ENCODE data around the gene FAM193B. TPM values are rescaled to one million over a fixed set of nuclear protein-coding genes. Genes with fewer than 3 reads are reported as not detected.
A peak's percentile ranks its signal among the peaks of the same experiment; 100 is the strongest.

The FAM193B gene
- total RNA-seq, 2 experiments from 2014 or later = 70.7 to 75.4 TPM

- ChIA-PET CTCF (interaction anchor here (0.6 to 5.4 kb wide), 33 partner anchors 8 to 482 kb away, joined by 3 to 67 read pairs (median 4); partner anchors contain the start of genes DDX41, DOK3 and PFN3), POLR2A (interaction anchor here (1.0 to 1.3 kb wide), 3 partner anchors 47 to 192 kb away, joined by 3 to 4 read pairs (median 3); no protein-coding TSS in a partner anchor)
- Mint-ChIP-seq H3K36me3 (no peaks in the 10 kb centered on the region), H3K9me3 (no peaks in the 10 kb centered on the region), H3K4me1 (ENCODE audit: low read depth) (peaks cover 12% of the 10 kb centered on the region), H3K27me3 (peaks cover 8% of the 10 kb centered on the region), H3K4me3 (no peak overlapping the region), H3K27ac (no peak overlapping the region)
- no peak for DNase-seq
- intact Hi-C loops (cut with micrococcal nuclease) = no loop called here
These were observed 52.3 kb downstream of the FAM193B start for GRCh38 chr5:177501874-177502678.

GRCh38 chr5:177500685-177501522, 53.5 kb downstream of the FAM193B start:
- intact Hi-C loops (cut with micrococcal nuclease) = no loop called here
- H3K36me3 Mint-ChIP-seq = no peaks in the 10 kb centered on the region
- ChIA-PET CTCF (interaction anchor here (0.6 to 5.4 kb wide), 40 partner anchors 9 to 481 kb away, joined by 3 to 67 read pairs (median 4); partner anchors contain the start of genes DDX41, DOK3 and PFN3), POLR2A (interaction anchor here (0.6 to 1.3 kb wide), 5 partner anchors 21 to 191 kb away, joined by 3 to 4 read pairs (median 3); no protein-coding TSS in a partner anchor)
- H3K27ac Mint-ChIP-seq = no peak overlapping the region
- H3K27me3 Mint-ChIP-seq = peaks cover 8% of the 10 kb centered on the region
- no peaks in the 10 kb centered on the region for H3K9me3 Mint-ChIP-seq
- DNase-seq = peak; percentile 88
- H3K4me3 Mint-ChIP-seq = no peak overlapping the region
- H3K4me1 Mint-ChIP-seq (ENCODE audit: low read depth) = peaks cover 12% of the 10 kb centered on the region

- Mint-ChIP-seq H3K4me3 (no peak overlapping the region), H3K36me3 (no peaks in the 10 kb centered on the region), H3K4me1 (ENCODE audit: low read depth) (peaks cover 14% of the 10 kb centered on the region), H3K9me3 (no peaks in the 10 kb centered on the region), H3K27me3 (peaks cover 8% of the 10 kb centered on the region), H3K27ac (no peak overlapping the region)
- ChIA-PET POLR2A (interaction anchor here (1.2 kb wide), 1 partner anchor 96 kb away, joined by 3 read pairs; no protein-coding TSS in a partner anchor), CTCF (interaction anchor here (0.8 to 5.4 kb wide), 11 partner anchors 10 to 195 kb away, joined by 3 to 67 read pairs (median 6); partner anchors contain the start of genes DOK3 and PFN3)
- intact Hi-C loops (cut with micrococcal nuclease) = loop anchor here (5.0 kb wide), 1 partner anchor 388 kb away; no protein-coding TSS in a partner anchor
- DNase-seq = no peak
These were observed 54.5 kb downstream of the FAM193B start for GRCh38 chr5:177499842-177500241.

GRCh38 chr5:177498013-177498787, 56.2 kb downstream of the FAM193B start:
- Mint-ChIP-seq H3K4me3 (peak overlapping the region; percentile 82), H3K9me3 (no peaks in the 10 kb centered on the region), H3K4me1 (ENCODE audit: low read depth) (peaks cover 26% of the 10 kb centered on the region), H3K27ac (peak overlapping the region; percentile 23), H3K36me3 (no peaks in the 10 kb centered on the region), H3K27me3 (peaks cover 8% of the 10 kb centered on the region)
- ChIA-PET CTCF (interaction anchor here (0.7 to 4.2 kb wide), 11 partner anchors 26 to 188 kb away, joined by 3 to 23 read pairs (median 4); no protein-coding TSS in a partner anchor), POLR2A (interaction anchor here (0.7 to 1.4 kb wide), 7 partner anchors 17 to 147 kb away, joined by 3 to 5 read pairs (median 3); no protein-coding TSS in a partner anchor)
- intact Hi-C loops (cut with micrococcal nuclease) = loop anchor here (5.0 kb wide), 1 partner anchor 386 kb away; no protein-coding TSS in a partner anchor
- peak; percentile 62 for DNase-seq

GRCh38 chr5:177497292-177498012, 56.9 kb downstream of the FAM193B start, which contains the start of gene PDLIM7:
PDLIM7 (minus strand) TSS chr5:177497604; CDS start chr5:177496512, 1,092 bp downstream.
- H3K27ac Mint-ChIP-seq = peak within 1 kb of the TSS; percentile 23
- peaks cover 27% of the 10 kb centered on the region for H3K4me1 Mint-ChIP-seq (ENCODE audit: low read depth)

GRCh38 chr5:177496727-177497291, 57.6 kb downstream of the FAM193B start:
- no peaks in the 10 kb centered on the region for H3K9me3 Mint-ChIP-seq
- ChIA-PET POLR2A (interaction anchor here (1.1 to 1.4 kb wide), 3 partner anchors 40 to 106 kb away, joined by 3 to 5 read pairs (median 5); no protein-coding TSS in a partner anchor), CTCF (interaction anchor here (0.7 to 4.2 kb wide), 8 partner anchors 25 to 184 kb away, joined by 3 to 23 read pairs (median 4); no protein-coding TSS in a partner anchor)
- H3K4me3 Mint-ChIP-seq = peak overlapping the region; percentile 82
- intact Hi-C loops (cut with micrococcal nuclease) = loop anchor here (1.0 to 5.0 kb wide), 7 partner anchors 18 to 385 kb away; partner anchors contain the start of gene GRK6
- peak; percentile 38 for DNase-seq
- H3K36me3 Mint-ChIP-seq = no peaks in the 10 kb centered on the region
- no peak overlapping the region for H3K27ac Mint-ChIP-seq
- peaks cover 8% of the 10 kb centered on the region for H3K27me3 Mint-ChIP-seq
- peaks cover 27% of the 10 kb centered on the region for H3K4me1 Mint-ChIP-seq (ENCODE audit: low read depth)

More at GRCh38 chr5:177497292-177498012, 56.9 kb downstream of the FAM193B start, which contains the start of gene PDLIM7:
- DNase-seq = peak; percentile 96
- Mint-ChIP-seq H3K27me3 (peaks cover 8% of the 10 kb centered on the region), H3K9me3 (no peaks in the 10 kb centered on the region), H3K36me3 (no peaks in the 10 kb centered on the region), H3K4me3 (peak within 1 kb of the TSS; percentile 82)
- ChIA-PET CTCF (interaction anchor here (0.7 to 4.2 kb wide), 10 partner anchors 25 to 188 kb away, joined by 3 to 23 read pairs (median 4); no protein-coding TSS in a partner anchor), POLR2A (interaction anchor here (0.7 to 1.4 kb wide), 7 partner anchors 18 to 147 kb away, joined by 3 to 5 read pairs (median 3); no protein-coding TSS in a partner anchor)
- intact Hi-C loops (cut with micrococcal nuclease) = loop anchor here (1.0 to 5.0 kb wide), 7 partner anchors 19 to 385 kb away; partner anchors contain the start of gene GRK6

- H3K27ac Mint-ChIP-seq = no peak overlapping the region
- POLR2A ChIA-PET = interaction anchor here (1.0 kb wide), 1 partner anchor 20 kb away, joined by 3 read pairs; no protein-coding TSS in a partner anchor
- DNase-seq = no peak
- CTCF ChIA-PET = interaction anchor here (1.6 to 4.2 kb wide), 6 partner anchors 39 to 106 kb away, joined by 4 to 23 read pairs (median 18); partner anchors contain the start of gene GRK6
- peaks cover 2% of the 10 kb centered on the region for H3K36me3 Mint-ChIP-seq
- H3K4me1 Mint-ChIP-seq (ENCODE audit: low read depth) = peaks cover 27% of the 10 kb centered on the region
- peaks cover 8% of the 10 kb centered on the region for H3K27me3 Mint-ChIP-seq
- peak overlapping the region; percentile 60 for H3K4me3 Mint-ChIP-seq
- intact Hi-C loops (cut with micrococcal nuclease) = loop anchor here (2.0 to 5.0 kb wide), 3 partner anchors 17 to 384 kb away; no protein-coding TSS in a partner anchor
- H3K9me3 Mint-ChIP-seq = no peaks in the 10 kb centered on the region
These were observed 58.2 kb downstream of the FAM193B start for GRCh38 chr5:177496070-177496726.

- Mint-ChIP-seq H3K9me3 (no peaks in the 10 kb centered on the region), H3K27me3 (peaks cover 8% of the 10 kb centered on the region), H3K27ac (no peak overlapping the region), H3K36me3 (peaks cover 5% of the 10 kb centered on the region), H3K4me3 (peak overlapping the region; percentile 60), H3K4me1 (ENCODE audit: low read depth) (peaks cover 24% of the 10 kb centered on the region)
- DNase-seq = no peak
- CTCF ChIA-PET = interaction anchor here (1.6 to 4.2 kb wide), 5 partner anchors 38 to 106 kb away, joined by 4 to 26 read pairs (median 18); partner anchors contain the start of gene GRK6
- intact Hi-C loops (cut with micrococcal nuclease) = loop anchor here (2.0 to 5.0 kb wide), 3 partner anchors 17 to 383 kb away; no protein-coding TSS in a partner anchor
- POLR2A ChIA-PET = interaction anchor here (0.6 to 1.3 kb wide), 3 partner anchors 19 to 66 kb away, joined by 3 read pairs; no protein-coding TSS in a partner anchor
These were observed 58.9 kb downstream of the FAM193B start for GRCh38 chr5:177495243-177496060.

Data from activated CD4-positive, alpha-beta memory T cell treated with anti-CD3 and anti-CD28 coated beads for 36 hours (primary cell).